RWPE1 (cell line): ENCODE data around the gene ACTR5.

ENCODE experiments used
- CTCF ChIA-PET: fragments of 350-600 bp; sonication (Branson Sonifier 250); formaldehyde crosslinking; extraction: SDS; loops from one replicate; lab custom pipeline; 2021; lab: Yijun Ruan, JAX
- POLR2A ChIA-PET: fragments of 400-600 bp; formaldehyde crosslinking; extraction: SDS; loops from one replicate; lab custom pipeline; 2020; ENCODE audit warnings: antibody characterized with exemption; ENCODE audit not compliant: low non-redundant PET; lab: Yijun Ruan, JAX
- DNase-seq: peaks from one replicate; pipeline ENCODE4 v3.0.0; 2012; ENCODE audit warnings: low spot score
- H3K27ac ChIP-seq: fragments of 450-650 bp; 2 replicates; pipeline ENCODE4 v1.5.1; 2017
- CTCF ChIP-seq: fragments of 450-650 bp; conservative IDR thresholded peaks from 2 replicates; pipeline ENCODE4 v1.5.1; 2017; ENCODE audit warnings: low read depth, mild to moderate bottlenecking

ACTR5 gene

GRCh38 chr20:38800882-38801281 lies 52.6 kb downstream of the ACTR5 start:
- POLR2A ChIA-PET, result no interaction called here
- CTCF ChIA-PET, result interaction anchor here (0.6 to 0.7 kb wide), 3 partner anchors 15 to 1894 kb away, joined by 3 to 4 read pairs (median 3); no protein-coding TSS in a partner anchor
- H3K27ac ChIP-seq, result no peak overlapping the region
- TF ChIP-seq CTCF, result no peak
- DNase-seq, result no peak

GRCh38 chr20:38804221-38804620 lies 56.0 kb downstream of the ACTR5 start:
- no peak overlapping the region for H3K27ac ChIP-seq
- CTCF ChIA-PET, result interaction anchor here (0.7 to 0.9 kb wide), 2 partner anchors 45 to 829 kb away, joined by 3 to 4 read pairs; no protein-coding TSS in a partner anchor
- DNase-seq, result no peak
- POLR2A ChIA-PET, result no interaction called here
- no peak for TF ChIP-seq CTCF

GRCh38 chr20:38804682-38805501 lies 56.6 kb downstream of the ACTR5 start:
- ChIA-PET POLR2A (no interaction called here), CTCF (interaction anchor here (0.7 to 1.2 kb wide), 3 partner anchors 17 to 830 kb away, joined by 3 to 4 read pairs (median 3); no protein-coding TSS in a partner anchor)
- H3K27ac ChIP-seq, result no peak overlapping the region
- TF ChIP-seq CTCF, result no peak
- DNase-seq, result no peak

- POLR2A ChIA-PET, result no interaction called here
- H3K27ac ChIP-seq, result no peak within 1 kb of the TSS
- no peak for DNase-seq
- CTCF ChIA-PET, result interaction anchor here (1.2 kb wide), 1 partner anchor 16 kb away, joined by 3 read pairs; no protein-coding TSS in a partner anchor
- no peak for TF ChIP-seq CTCF
These were observed 57.3 kb downstream of the ACTR5 start, which contains the start of gene PPP1R16B for GRCh38 chr20:38805502-38805957. Gene PPP1R16B, plus strand, starts transcription at chr20:38805697. Its CDS starts 30,229 bp downstream, at chr20:38835926.

GRCh38 chr20:38805958-38806854 lies 57.9 kb downstream of the ACTR5 start:
- no peak for DNase-seq
- TF ChIP-seq CTCF, result no peak
- CTCF ChIA-PET, result interaction anchor here (0.6 to 1.2 kb wide), 4 partner anchors 11 to 55 kb away, joined by 3 to 8 read pairs (median 3); no protein-coding TSS in a partner anchor
- H3K27ac ChIP-seq, result no peak overlapping the region
- POLR2A ChIA-PET, result interaction anchor here (0.6 kb wide), 1 partner anchor 80 kb away, joined by 3 read pairs; no protein-coding TSS in a partner anchor
